Astrocyte of the spinal cord (primary cell): ENCODE measurements around the gene POMP.
A peak's percentile ranks its signal among the peaks of the same experiment; 100 is the strongest.

Source experiments
- DNase-seq: peaks from one replicate; pipeline ENCODE4 v3.0.0; 2011; ENCODE audit warnings: low read depth, low spot score
- H3K4me3 ChIP-seq: 2 replicates; pipeline ENCODE4 v1.5.1; 2011; ENCODE audit warnings: low read depth, mild to moderate bottlenecking, low read length, moderate library complexity
- CTCF ChIP-seq: IDR thresholded peaks from 2 replicates; pipeline ENCODE4 v1.5.1; 2012; ENCODE audit warnings: low read depth, mild to moderate bottlenecking, low read length, inconsistent platforms
- in situ Hi-C: cut with HindIII; loops from 2 replicates; pipeline ENCODE4 v1.10.0; 2017; ENCODE audit warnings: low sequenced_read_pairs

POMP gene

DNA sequence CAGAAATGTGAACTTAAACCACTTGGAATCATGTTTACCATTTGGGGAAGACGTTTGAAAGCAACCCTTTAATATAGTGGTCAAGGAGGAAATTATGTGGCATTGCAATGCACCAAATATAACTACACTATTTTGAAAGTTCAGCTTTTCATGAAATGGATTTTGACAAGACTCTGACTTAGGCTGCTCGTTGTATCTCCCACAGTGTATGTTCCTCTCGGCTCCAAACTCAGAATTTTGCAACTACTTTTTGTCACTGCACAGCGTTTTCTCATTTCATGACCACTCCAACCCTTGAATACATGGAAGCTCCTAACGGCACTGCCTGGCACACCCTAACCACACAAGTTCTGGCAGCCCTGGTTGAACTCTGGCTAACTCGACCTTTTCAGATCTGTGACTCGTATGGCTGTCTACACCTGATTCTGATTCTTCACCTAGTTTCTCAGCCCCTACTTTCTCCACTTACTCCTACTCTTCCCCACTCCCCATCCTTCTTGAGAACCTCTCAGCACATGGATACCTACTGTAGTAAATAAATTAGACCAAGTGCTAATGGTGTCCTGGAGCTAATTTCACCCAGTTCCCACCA lies 7.0 kb upstream of the POMP start:
- in situ Hi-C loops = no loop called here
- no peak for TF ChIP-seq CTCF
- DNase-seq = no peak
- no peak overlapping the region for H3K4me3 ChIP-seq

DNA sequence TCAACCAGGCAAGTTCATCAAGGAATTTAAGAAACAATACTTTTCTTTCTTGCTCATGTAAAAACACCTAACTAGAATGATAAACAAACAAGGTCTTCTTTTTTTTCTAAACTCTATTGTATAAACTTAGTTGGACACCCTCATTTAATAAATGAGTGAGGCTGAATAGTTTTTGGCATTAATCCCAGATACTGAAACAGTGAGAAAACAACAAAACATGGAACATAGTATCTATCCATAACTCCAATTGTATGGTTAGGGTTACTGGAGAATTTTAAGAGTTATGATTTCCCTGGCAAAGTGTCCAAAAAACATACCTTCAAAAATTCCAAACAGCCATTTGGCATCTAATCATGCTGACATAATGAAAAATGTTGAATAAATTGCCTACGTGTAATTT lies 5.8 kb upstream of the POMP start:
- TF ChIP-seq CTCF = no peak
- no peak for DNase-seq
- no peak overlapping the region for H3K4me3 ChIP-seq
- in situ Hi-C loops = no loop called here

DNA sequence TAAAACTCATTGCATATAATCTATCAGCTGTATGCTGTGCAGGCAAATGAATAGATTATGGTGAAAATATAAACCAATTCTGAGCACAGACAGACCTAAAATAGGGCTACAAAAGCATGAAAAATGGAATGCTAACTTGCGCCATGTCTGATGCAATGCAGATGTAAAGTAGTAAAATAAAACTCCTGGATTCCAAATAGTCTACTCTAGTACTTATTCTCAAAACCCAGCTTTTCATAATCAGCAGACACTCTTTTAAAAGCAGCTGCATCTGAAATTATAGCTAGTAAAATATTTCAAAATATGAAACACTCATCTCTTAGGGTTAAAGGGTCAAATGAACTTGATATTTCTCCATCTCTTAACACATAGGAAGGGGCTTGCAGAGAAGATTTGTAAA lies 4.7 kb upstream of the POMP start:
- in situ Hi-C loops = no loop called here
- no peak for DNase-seq
- no peak overlapping the region for H3K4me3 ChIP-seq
- TF ChIP-seq CTCF = no peak

- in situ Hi-C loops = no loop called here
- DNase-seq = peak; percentile 18
- TF ChIP-seq CTCF = no peak
- no peak overlapping the region for H3K4me3 ChIP-seq
Measured at GRCh38 chr13:28655561-28655960, 3.4 kb upstream of the POMP start.

DNA sequence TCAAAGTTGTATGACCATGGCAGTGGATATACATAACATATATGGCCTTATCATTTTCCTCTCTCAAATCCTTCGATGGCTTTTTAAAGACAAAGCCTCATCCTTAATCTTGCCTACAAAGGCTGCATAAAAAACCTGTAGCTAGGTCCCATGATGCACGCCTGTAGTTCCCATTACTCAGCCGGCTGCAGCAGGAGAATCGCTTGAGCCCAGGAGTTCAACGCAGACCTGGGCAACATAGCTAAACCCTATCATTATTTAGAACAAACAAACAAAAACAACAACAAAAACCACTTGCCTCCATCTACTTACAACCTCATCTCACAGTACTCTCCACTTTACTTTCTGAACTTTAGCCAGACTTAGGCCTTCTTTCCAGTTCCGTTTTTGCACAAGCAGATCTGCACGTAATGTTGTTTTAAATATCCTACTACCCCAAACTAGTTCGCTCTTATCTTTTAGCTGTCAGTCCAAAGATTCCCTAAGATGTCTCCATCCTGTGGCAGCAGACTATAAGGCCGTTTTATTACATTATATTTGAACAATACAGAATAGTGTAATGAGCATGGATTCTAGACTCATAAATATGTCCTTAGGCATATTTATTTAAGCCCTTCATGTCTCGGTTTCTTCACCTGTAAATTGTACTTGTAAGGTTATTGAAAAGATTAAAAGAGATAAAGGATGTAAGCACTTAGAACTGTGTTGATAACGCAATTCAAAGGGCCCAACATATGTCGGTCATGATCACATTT lies 969 bp upstream of the POMP start:
- TF ChIP-seq CTCF = peak; percentile 20
- H3K4me3 ChIP-seq = peak overlapping the region; percentile 100
- no peak for DNase-seq
- in situ Hi-C loops = no loop called here

- no peak for DNase-seq
- in situ Hi-C loops = no loop called here
- no peak for TF ChIP-seq CTCF
- peak overlapping the region; percentile 100 for H3K4me3 ChIP-seq
Measured at GRCh38 chr13:28658539-28658795, 463 bp upstream of the POMP start.
